Neural progenitor cell (in vitro differentiated cells): ENCODE results near the gene MAPK13.

Experiments used
- CTCF ChIP-seq: fragments of 200-600 bp; sonication (generic); IDR thresholded peaks from 2 replicates; pipeline ENCODE4 v1.5.1; 2017; ENCODE audit warnings: antibody characterized with exemption, mild to moderate bottlenecking
- EZH2phosphoT487 ChIP-seq: fragments of 200-600 bp; sonication (generic); IDR thresholded peaks from 2 replicates; pipeline ENCODE4 v1.6.1; 2017; ENCODE audit warnings: antibody characterized with exemption

GRCh38 chr6:36139991-36140710 lies 9.8 kb downstream of the MAPK13 start:
- no peak for TF ChIP-seq CTCF
- TF ChIP-seq EZH2phosphoT487, result no peak
